Sigmoid colon (tissue), 7 donors: ENCODE data around the gene COX6A2. TPM values are rescaled to one million over a fixed set of nuclear protein-coding genes. Genes with fewer than 3 reads are reported as not detected.

ENCODE experiments used
- DNase-seq: peaks from one replicate; pipeline ENCODE4 v3.0.0-alpha.2; 2019
- H3K27ac ChIP-seq, 4 donors: fragments of 200-600 bp; sonication (generic); one replicate each; pipeline ENCODE4 v1.5.1; 2016 to 2019; ENCODE audit warnings: mild to moderate bottlenecking in 1 of 4
- H3K27me3 ChIP-seq, 3 donors: fragments of 200-600 bp; sonication (generic); one replicate each; pipeline ENCODE4 v1.5.1; 2019; ENCODE audit warnings: mild to moderate bottlenecking in 1 of 3
- H3K36me3 ChIP-seq, 4 donors: fragments of 200-600 bp; sonication (generic); one replicate each; pipeline ENCODE4 v1.5.1; 2016 to 2019
- H3K4me1 ChIP-seq, 4 donors: fragments of 200-600 bp; sonication (generic); one replicate each; pipeline ENCODE4 v1.5.1; 2017 to 2019
- H3K4me3 ChIP-seq, 4 donors: fragments of 200-600 bp; sonication (generic); one replicate each; pipeline ENCODE4 v1.5.1; 2017 to 2019; ENCODE audit warnings: mild to moderate bottlenecking in 2 of 4, moderate library complexity in 1 of 4
- H3K9me3 ChIP-seq, 4 donors: fragments of 200-600 bp in 3 of 4; sonication (generic) in 3 of 4; one replicate each; pipeline versions ENCODE4 v1.5.1 to v1.6.1; 2013 to 2019
- CTCF ChIP-seq, 4 experiments: fragments of 450-650 bp in 3 of 4; fragments of 200-600 bp in 1 of 4; IDR thresholded peaks; one replicate each; pipeline ENCODE4 v1.5.1; 2016 to 2019; ENCODE audit warnings: antibody characterized with exemption in 4 of 4, mild to moderate bottlenecking in 3 of 4, moderate library complexity in 2 of 4
- EP300 ChIP-seq, 4 donors: sonication (generic); formaldehyde crosslinking; IDR thresholded peaks; one replicate each; pipeline ENCODE4 v1.6.1; 2017; ENCODE audit warnings: antibody characterized with exemption in 4 of 4
- POLR2A ChIP-seq, 2 donors: fragments of 450-650 bp; IDR thresholded peaks; one replicate each; pipeline ENCODE4 v1.6.1; 2016; ENCODE audit warnings: antibody characterized with exemption in 2 of 2, mild to moderate bottlenecking in 2 of 2, moderate library complexity in 2 of 2
- POLR2AphosphoS5 ChIP-seq, 4 donors: sonication (generic); formaldehyde crosslinking; IDR thresholded peaks; one replicate each; pipeline ENCODE4 v1.6.1; 2017; ENCODE audit warnings: antibody characterized with exemption in 4 of 4
- WGBS, 2 donors: extraction: QIAGEN DNeasy Blood & Tissue Kit; methylation state at CpG; one replicate each; pipeline ENCODE4 v1.1.7; 2013; 5-methylcytosine and 5-hydroxymethylcytosine counted together
- intact Hi-C: fragments of 100-400 bp; cut with DNase I; formaldehyde crosslinking; loops from one replicate; pipeline ENCODE4 v1.15.1; 2023
- polyA plus RNA-seq, 3 donors: library from polyadenylated mRNA; stranded (reverse); fragments of 200-250 nt; gene quantifications; one replicate each; pipeline ENCODE4 v1.2.3, GENCODE V29; 2013
- total RNA-seq, 4 donors: library from RNA; depleted of rRNA; stranded (reverse); fragments of >200 nt; gene quantifications; one replicate each; pipeline ENCODE4 v1.1.0, GENCODE V29; 2016
- donor health status: healthy with polysubstance abuse.
- donor health status: Bipolar disorder and iron deficiency.
- donor health status: healthy.

The COX6A2 gene
- total and polyA plus RNA-seq, 7 donors = 0.32 to 4.8 TPM; not detected in 5

DNA sequence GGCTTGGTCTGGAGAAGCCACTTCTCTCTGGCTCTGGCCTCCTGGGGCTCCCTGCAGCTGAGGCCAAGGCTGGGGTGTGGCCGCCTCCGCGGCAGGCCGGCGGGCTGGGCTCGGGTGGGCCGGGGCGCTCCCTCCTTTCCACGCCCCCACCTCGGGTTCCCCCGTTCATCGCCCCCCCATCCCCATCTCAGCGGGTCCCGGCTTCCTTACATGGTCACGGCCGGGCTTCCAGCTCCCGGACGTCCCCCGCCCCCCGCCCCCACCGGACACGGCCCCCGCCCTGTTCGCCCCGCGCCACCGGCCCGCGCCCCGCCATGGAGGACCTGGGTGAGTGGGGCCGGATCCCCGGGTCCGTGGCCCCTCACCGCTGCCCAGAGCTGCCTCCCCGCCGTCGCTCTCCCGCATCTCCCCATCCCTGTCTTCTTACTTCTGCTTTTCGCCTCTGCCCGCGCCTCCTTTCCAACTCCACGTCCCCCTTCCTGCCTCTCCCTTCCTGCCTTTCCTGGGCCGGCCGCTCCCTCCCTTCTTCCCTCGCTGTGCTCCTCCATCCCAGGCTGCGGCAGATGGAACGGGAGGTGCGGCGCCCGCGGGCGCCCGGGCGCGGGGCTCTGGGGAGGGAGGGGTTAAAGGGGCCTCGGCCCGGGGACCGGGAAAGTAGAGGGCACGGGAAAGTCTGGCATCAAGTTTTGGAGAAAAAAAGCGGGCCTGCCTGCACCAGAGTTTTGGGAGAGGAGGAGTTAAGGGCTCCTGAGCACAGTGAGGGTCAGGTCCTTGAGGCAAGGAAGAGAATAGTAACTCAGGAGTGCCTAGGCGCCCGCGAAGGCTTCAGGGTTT is 43.9 kb upstream of the COX6A2 start, which contains the start of gene TGFB1I1:
Gene TGFB1I1 (plus strand): TSS at position 278 of the 834 bp plus-strand sequence. CDS start 37 bp downstream, at position 315.
- 2% methylated on average over 61 to 63 of the region's 63 CpGs for WGBS, 2 donors
- Histone ChIP-seq H3K27me3 (no peaks in the 10 kb centered on the region), H3K27ac (peak within 1 kb of the TSS; percentile 98 to 99 (median 98)), H3K4me1 (peaks cover 0 to 56% (median 53%) of the 10 kb centered on the region in 4 donors), H3K9me3 (no peaks in the 10 kb centered on the region), H3K4me3 (peak within 1 kb of the TSS; percentile 79 to 95 (median 90)), H3K36me3 (peaks cover 26 to 41% (median 38%) of the 10 kb centered on the region in 4 donors)
- DNase-seq = peak; percentile 94
- TF ChIP-seq EP300 (IDR thresholded peaks at IDR 0.05) (no peak), CTCF (IDR thresholded peaks at IDR 0.05) (no peak), POLR2AphosphoS5 (IDR thresholded peaks at IDR 0.05) (peak; percentile 54 to 84 (median 71)), POLR2A (IDR thresholded peaks at IDR 0.05) (peak in 1 of 2 donors; percentile 48)
- intact Hi-C loops = loop anchor here (1.0 to 10.0 kb wide), 3 partner anchors 12 to 243 kb away; partner anchors contain the start of gene RUSF1

DNA sequence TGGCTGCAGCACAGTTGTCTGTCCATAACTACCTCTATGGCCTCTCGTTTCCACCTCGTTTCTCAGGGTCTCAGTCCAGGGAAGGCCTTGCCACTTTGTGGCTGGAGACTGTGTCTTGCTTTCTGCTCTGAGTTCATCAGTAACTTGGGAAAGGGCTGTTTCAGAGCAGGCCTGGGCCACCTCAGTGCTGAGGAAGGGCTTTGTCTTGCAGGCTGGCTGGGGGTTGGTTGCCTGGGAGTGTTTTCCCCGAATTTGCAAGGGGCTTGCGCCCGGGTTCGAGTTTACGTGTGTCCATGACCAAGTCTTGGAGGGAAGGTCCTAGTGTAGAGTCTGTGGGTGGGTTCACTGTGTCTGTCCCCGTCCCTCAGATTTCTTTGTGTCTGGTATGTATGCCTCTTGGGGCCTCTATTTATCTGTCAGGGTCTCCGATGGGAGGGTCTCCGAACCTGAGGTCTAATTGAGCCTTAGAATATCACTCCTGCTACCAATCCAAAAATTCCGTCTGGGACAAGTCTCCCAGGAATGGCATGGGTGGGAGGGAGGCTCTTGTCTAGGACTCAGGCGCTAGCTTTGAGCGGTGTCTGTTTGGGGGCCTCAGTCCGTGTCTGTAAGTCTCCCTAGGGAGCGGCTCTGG is 43.2 kb upstream of the COX6A2 start:
- WGBS, 2 donors = 48 to 59% methylated on average over 15 of the region's 15 CpGs
- intact Hi-C loops = loop anchor here (1.0 to 10.0 kb wide), 2 partner anchors 11 to 243 kb away; a partner anchor contains a TSS
- no peak for DNase-seq

GRCh38 chr16:31470615-31471014 is 42.5 kb upstream of the COX6A2 start:
- Histone ChIP-seq H3K36me3 (peaks cover 27 to 41% (median 36%) of the 10 kb centered on the region in 4 donors), H3K4me1 (peaks cover 0 to 41% (median 38%) of the 10 kb centered on the region in 4 donors), H3K27me3 (no peaks in the 10 kb centered on the region), H3K4me3 (peak overlapping the region in 1 of 4 donors; percentile 79), H3K9me3 (no peaks in the 10 kb centered on the region), H3K27ac (peak overlapping the region; percentile 98 to 99 (median 98))
- TF ChIP-seq POLR2A (IDR thresholded peaks at IDR 0.05) (no peak), CTCF (IDR thresholded peaks at IDR 0.05) (no peak), POLR2AphosphoS5 (IDR thresholded peaks at IDR 0.05) (no peak), EP300 (IDR thresholded peaks at IDR 0.05) (no peak)
- intact Hi-C loops = loop anchor here (1.0 to 10.0 kb wide), 2 partner anchors 10 to 244 kb away; a partner anchor contains a TSS
- WGBS, 2 donors = 75 to 80% methylated on average over 3 of the region's 3 CpGs
- DNase-seq = no peak

More for the DNA sequence above, 43.2 kb upstream of the COX6A2 start:
- H3K9me3 ChIP-seq = no peaks in the 10 kb centered on the region
- peak overlapping the region; percentile 79 to 95 (median 90) for H3K4me3 ChIP-seq
- TF ChIP-seq POLR2AphosphoS5 (IDR thresholded peaks at IDR 0.05) (no peak), EP300 (IDR thresholded peaks at IDR 0.05) (no peak), CTCF (IDR thresholded peaks at IDR 0.05) (no peak), POLR2A (IDR thresholded peaks at IDR 0.05) (no peak)
- peaks cover 0 to 48% (median 45%) of the 10 kb centered on the region in 4 donors for H3K4me1 ChIP-seq
- H3K36me3 ChIP-seq = peaks cover 25 to 41% (median 37%) of the 10 kb centered on the region in 4 donors
- peak overlapping the region; percentile 98 to 99 (median 98) for H3K27ac ChIP-seq
- H3K27me3 ChIP-seq = no peaks in the 10 kb centered on the region

DNA sequence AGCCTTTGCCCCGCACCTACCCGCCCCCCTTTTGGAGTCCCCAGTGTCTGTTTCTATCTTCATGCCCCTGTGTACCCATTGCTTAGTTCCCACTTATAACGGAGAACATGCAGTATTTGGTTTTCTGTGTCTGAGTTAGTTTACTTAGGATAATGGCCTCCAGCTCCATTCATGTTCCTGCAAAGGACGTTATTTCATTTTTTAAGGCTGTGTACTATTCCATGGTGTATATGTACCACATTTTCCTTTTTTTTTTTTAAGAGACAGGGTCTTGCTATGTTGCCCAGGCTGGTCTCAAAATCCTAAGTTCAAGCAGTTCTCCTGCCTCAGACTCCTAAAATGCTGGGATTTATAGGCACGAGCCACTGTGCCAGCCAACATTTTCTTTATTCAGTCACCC is 39.7 kb upstream of the COX6A2 start:
- Histone ChIP-seq H3K9me3 (no peaks in the 10 kb centered on the region), H3K4me1 (peaks cover 0 to 15% (median 12%) of the 10 kb centered on the region in 4 donors), H3K27ac (no peak overlapping the region), H3K36me3 (peaks cover 12 to 45% (median 24%) of the 10 kb centered on the region in 4 donors), H3K27me3 (no peaks in the 10 kb centered on the region), H3K4me3 (no peak overlapping the region)
- TF ChIP-seq POLR2AphosphoS5 (IDR thresholded peaks at IDR 0.05) = no peak
- TF ChIP-seq POLR2A (IDR thresholded peaks at IDR 0.05) = no peak
- no peak for TF ChIP-seq CTCF (IDR thresholded peaks at IDR 0.05)
- TF ChIP-seq EP300 (IDR thresholded peaks at IDR 0.05) = no peak
- 83 to 95% methylated on average over 5 of the region's 5 CpGs for WGBS, 2 donors
- intact Hi-C loops = no loop called here
- no peak for DNase-seq
